ENCODE results near the gene SEC23A. TPM values are rescaled to one million over a fixed set of nuclear protein-coding genes. Genes with fewer than 3 reads are reported as not detected.

Gene SEC23A
- total RNA-seq, 1 donor, result 298 TPM

DNA sequence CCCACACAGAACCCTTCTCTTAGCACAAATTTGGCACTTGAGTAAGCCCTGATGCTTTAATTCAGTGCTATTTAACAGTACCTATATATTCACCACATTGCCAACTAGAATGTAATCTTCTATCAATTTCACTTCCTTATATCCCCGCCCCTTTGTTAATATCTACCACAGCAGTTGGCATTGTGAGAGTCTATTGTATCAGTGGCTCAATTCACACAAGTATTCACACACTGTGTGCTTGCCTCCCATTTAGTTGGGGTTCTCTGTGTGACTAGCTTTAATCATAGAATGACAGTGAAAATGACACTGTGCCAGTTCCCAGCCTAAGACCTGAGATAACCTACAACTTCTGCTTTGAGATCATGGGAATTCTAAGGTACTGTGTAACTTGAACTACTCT is 103.1 kb downstream of the SEC23A start:
- no peak for DNase-seq (ENCODE audit: low read depth)
- H3K4me3 ChIP-seq (ENCODE audit: low read depth, low read length), result no peak overlapping the region
- TF ChIP-seq, protein P1, sequence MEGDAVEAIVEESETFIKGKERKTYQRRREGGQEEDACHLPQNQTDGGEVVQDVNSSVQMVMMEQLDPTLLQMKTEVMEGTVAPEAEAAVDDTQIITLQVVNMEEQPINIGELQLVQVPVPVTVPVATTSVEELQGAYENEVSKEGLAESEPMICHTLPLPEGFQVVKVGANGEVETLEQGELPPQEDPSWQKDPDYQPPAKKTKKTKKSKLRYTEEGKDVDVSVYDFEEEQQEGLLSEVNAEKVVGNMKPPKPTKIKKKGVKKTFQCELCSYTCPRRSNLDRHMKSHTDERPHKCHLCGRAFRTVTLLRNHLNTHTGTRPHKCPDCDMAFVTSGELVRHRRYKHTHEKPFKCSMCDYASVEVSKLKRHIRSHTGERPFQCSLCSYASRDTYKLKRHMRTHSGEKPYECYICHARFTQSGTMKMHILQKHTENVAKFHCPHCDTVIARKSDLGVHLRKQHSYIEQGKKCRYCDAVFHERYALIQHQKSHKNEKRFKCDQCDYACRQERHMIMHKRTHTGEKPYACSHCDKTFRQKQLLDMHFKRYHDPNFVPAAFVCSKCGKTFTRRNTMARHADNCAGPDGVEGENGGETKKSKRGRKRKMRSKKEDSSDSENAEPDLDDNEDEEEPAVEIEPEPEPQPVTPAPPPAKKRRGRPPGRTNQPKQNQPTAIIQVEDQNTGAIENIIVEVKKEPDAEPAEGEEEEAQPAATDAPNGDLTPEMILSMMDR (IDR thresholded peaks at IDR 0.05; ENCODE audit: insufficient read depth, low read length), result no peak

DNA sequence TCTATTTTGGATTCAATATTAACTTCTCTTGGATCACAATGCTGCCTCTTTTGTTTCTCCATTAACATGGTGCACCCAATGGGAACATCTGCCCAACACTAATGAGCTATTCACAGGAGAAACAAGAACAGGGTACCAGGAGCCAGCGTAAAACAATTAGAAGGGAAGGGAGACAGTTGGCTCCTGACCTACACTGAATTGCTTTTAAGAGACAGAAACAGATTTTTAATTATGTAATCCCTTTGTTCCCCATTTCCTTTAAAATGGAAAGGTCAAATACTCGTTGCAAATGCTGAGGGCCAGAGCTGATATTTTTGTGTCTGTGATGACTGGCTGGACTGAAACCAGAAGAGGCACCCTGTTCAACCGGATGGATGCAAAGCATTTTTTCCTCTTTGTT is 108.3 kb downstream of the SEC23A start:
- DNase-seq (ENCODE audit: low read depth), result no peak

DNA sequence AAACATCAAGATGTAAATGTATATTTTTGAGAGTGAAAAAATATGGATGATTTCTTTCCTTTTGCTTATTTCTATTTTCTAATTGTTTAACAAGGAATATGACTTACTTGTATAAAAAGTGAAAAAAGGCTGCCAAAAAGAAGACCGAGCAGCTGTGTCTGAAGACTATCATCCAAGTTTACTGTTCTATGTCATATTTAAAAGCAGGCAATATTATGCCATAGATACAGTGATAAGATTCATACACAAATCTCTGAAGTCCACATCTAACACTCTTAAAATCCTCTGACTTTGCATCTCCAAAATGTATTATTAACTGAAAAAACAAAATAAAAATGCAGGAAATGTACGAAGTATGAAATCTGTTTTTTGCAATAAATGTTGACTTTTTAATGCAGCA is 109.1 kb downstream of the SEC23A start:
- TF ChIP-seq, protein P1 (IDR thresholded peaks at IDR 0.05; ENCODE audit: insufficient read depth, low read length), result no peak
- DNase-seq (ENCODE audit: low read depth), result no peak
- H3K4me3 ChIP-seq (ENCODE audit: low read depth, low read length), result no peak overlapping the region

More for the DNA sequence above, 108.3 kb downstream of the SEC23A start:
- H3K4me3 ChIP-seq (ENCODE audit: low read depth, low read length), result no peak overlapping the region
- TF ChIP-seq, protein P1 (IDR thresholded peaks at IDR 0.05; ENCODE audit: insufficient read depth, low read length), result no peak

DNA sequence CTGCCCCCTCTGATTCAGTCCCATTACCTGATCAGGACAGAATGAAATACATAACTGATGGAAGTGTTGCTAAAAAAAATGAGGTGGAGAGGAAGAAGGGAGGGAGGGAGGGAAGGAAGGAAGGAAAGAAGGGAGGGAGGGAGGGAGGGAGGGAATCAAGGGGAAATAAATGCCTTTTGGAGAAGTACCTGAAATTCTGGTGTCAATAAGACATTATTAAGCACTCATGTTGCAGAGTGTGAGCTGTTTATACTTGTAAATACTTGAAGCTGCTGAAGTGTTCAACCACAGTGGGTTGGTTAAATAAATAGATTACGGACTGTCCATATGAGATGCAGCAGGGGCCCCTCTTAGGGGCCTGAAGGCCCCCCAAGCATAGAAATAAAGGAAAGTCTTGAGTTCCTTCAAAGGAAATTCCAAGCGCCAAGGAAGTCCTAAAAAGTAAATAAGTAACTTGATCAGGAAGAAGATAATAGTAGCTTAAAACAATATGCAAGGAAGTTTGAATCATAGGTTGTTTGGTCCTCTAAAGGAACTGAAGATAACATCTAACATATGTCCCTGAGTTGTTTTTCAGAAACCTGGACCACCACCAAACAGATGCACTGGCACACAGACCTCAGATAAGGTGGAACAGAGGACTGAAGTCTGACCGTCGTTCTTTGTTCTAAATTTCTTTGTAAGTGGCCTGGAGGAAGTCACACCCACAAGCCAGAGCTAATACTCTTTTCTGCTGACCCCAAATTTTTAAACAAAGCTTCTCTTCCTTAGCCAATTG is 110.8 kb downstream of the SEC23A start:
- TF ChIP-seq, protein P1 (IDR thresholded peaks at IDR 0.05; ENCODE audit: insufficient read depth, low read length), result no peak
- DNase-seq (ENCODE audit: low read depth), result peak; percentile 17
- H3K4me3 ChIP-seq (ENCODE audit: low read depth, low read length), result no peak overlapping the region

DNA sequence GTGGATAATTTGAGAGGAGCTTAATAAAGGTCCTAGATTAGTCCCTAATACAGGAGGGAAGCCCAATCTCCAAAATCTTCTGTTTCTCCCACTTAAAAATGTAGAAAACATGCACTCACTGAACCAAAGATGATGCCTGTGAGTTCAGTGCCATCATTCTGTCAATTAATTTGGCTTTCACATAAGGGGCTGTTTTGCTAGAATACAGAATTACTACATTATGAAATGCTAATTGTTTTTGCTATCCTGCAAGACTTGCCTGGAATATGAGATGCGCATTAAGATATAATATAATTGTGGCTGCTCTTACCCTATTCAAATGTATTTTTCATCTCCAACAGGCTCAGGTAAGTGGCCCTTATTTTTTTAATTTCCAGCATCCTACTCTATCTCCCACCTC is 111.7 kb downstream of the SEC23A start:
- DNase-seq (ENCODE audit: low read depth), result no peak
- TF ChIP-seq, protein P1 (IDR thresholded peaks at IDR 0.05; ENCODE audit: insufficient read depth, low read length), result no peak

DNA sequence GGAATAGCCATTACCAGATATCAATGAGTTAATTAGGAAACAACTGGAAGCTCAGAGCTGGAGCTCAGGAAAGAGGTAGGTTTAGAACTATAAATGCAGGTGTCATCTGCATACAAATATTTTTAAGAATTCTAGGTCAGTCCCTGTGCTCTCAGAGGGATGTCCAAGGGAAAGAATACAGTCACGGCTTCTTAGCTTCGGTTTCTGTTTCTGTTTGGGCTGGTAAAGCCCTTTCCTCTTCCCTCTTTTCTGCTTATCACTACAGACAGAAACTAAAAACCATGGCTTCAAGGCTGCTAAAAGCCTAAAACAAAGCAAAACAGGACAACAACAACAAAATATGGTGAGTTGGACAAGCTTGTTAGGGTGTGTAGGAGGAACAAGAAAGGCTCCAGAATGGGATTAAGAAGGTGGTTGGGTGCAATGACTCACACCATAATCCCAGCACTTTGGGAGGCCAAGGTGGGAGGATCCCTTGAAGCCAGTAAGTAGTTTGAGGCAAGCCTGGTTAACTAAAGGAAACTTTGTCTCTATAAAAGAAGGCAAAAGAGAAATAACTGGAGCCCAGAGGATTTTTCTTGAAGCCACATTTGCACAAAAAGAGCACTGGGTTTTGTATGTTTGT is 113.0 kb downstream of the SEC23A start:
- DNase-seq (ENCODE audit: low read depth), result no peak
- H3K4me3 ChIP-seq (ENCODE audit: low read depth, low read length), result no peak overlapping the region
- TF ChIP-seq, protein P1 (IDR thresholded peaks at IDR 0.05; ENCODE audit: insufficient read depth, low read length), result no peak

More for the DNA sequence above, 111.7 kb downstream of the SEC23A start:
- no peak overlapping the region for H3K4me3 ChIP-seq (ENCODE audit: low read depth, low read length)
